GM12878 (cell line): Measurements from ENCODE around the gene DNAJC12.

Experiments
- JUND ChIP-seq: IDR thresholded peaks from 2 replicates; pipeline ENCODE4 v1.6.1; 2012; ENCODE audit warnings: low read depth, mild to moderate bottlenecking, low read length, improper control_type of control experiment, moderate library complexity
- MAX ChIP-seq: IDR thresholded peaks from 2 replicates; pipeline ENCODE4 v1.6.1; 2012; ENCODE audit warnings: low read depth, low read length, improper control_type of control experiment
- RAD21 ChIP-seq: IDR thresholded peaks from 2 replicates; pipeline ENCODE4 v1.6.1; 2011; ENCODE audit warnings: mild to moderate bottlenecking, low read depth, low read length, moderate library complexity; ENCODE audit not compliant: insufficient read depth

- no peak for TF ChIP-seq RAD21
- no peak for TF ChIP-seq MAX
- TF ChIP-seq JUND, result no peak
Measured at GRCh38 chr10:67794909-67795460, 43.0 kb downstream of the DNAJC12 start.
